Epithelial cell of proximal tubule (primary cell): ENCODE measurements around the gene OSR1. TPM values are rescaled to one million over a fixed set of nuclear protein-coding genes. Genes with fewer than 3 reads are reported as not detected.

ENCODE experiments used
- DNase-seq: peaks from one replicate; pipeline ENCODE4 v3.0.0-alpha.2; 2011; ENCODE audit warnings: low read depth
- H3K4me3 ChIP-seq: 2 replicates; pipeline ENCODE4 v1.5.1; 2011; ENCODE audit warnings: low read depth, mild to moderate bottlenecking, low read length
- CTCF ChIP-seq: conservative IDR thresholded peaks from 2 replicates; pipeline ENCODE4 v1.5.1; 2012; ENCODE audit warnings: low read depth, mild to moderate bottlenecking, low read length
- total RNA-seq: library from RNA; depleted of rRNA; stranded (reverse); fragments of >200 nt; gene quantifications from 2 replicates; pipeline ENCODE4 v1.2.3, GENCODE V29; 2015

The OSR1 gene
- total RNA-seq, 1 donor from 2014 or later, result not detected

- no peak for TF ChIP-seq CTCF
Observed at GRCh38 chr2:19336781-19337180, 21.6 kb downstream of the OSR1 start.

DNA sequence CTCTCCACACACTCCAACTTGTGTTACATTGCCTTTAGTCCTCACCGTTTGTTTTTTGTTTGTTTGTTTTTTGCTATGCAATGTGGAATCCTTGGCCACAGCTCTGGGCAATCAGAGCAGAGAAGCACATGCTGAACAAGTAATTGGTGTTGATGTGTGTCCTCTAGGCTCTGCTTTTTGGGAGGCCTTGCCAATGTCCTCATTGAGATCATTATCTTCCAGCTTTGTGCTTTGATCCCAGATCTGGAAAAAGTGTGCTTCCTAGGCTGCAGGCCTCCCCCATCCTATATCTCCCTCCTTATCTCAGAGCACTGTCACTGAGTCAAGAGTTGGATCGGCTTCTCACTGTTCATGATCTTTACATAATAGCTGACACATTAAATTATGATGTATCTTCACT is 25.9 kb downstream of the OSR1 start:
- no peak overlapping the region for H3K4me3 ChIP-seq
- no peak for DNase-seq
- TF ChIP-seq CTCF, result no peak

More at GRCh38 chr2:19336781-19337180, 21.6 kb downstream of the OSR1 start:
- DNase-seq, result no peak
- no peak overlapping the region for H3K4me3 ChIP-seq

GRCh38 chr2:19331450-19331849 is 27.0 kb downstream of the OSR1 start:
- DNase-seq, result no peak
- no peak for TF ChIP-seq CTCF
- H3K4me3 ChIP-seq, result no peak overlapping the region

GRCh38 chr2:19330436-19330835 is 28.0 kb downstream of the OSR1 start:
- DNase-seq, result no peak
- no peak overlapping the region for H3K4me3 ChIP-seq
- TF ChIP-seq CTCF, result no peak

DNA sequence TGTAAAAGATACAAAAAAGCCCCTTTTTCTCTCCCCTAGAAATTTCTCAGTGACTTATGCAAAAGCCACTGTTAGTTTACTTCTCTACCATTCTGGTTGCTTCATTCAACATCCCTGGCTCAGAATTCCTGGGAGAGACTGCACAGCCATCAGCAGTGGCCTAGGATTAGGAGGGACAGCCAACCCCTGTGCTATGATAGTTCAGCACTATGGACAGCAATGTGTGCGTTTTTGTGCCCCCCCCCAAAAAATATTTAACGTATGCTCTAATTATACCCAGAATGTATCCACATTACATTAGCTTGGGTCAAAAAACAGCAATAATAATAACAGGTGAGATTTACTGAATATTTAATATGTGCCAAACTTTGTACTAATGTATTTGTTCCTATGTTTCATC is 29.0 kb downstream of the OSR1 start:
- no peak for DNase-seq
- no peak for TF ChIP-seq CTCF
- no peak overlapping the region for H3K4me3 ChIP-seq

DNA sequence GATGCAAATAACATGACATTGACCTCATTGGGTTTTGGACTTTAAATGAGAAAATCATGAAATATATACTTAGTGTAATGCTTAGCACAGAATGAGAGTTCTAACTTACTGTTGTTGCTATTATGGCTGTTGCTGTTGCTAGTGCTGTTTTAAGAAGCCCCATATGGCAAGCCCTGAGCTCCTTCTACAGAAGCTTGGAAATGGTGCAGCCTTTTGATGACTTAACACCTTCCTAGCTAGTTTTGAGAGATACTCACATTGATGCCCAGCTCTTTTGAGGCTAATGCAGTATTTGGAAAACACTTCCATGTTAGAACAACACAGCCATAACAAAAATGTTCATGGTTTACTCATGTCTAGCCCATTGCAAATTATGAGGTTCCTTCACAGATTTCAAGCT is 30.9 kb downstream of the OSR1 start:
- no peak overlapping the region for H3K4me3 ChIP-seq
- TF ChIP-seq CTCF, result no peak
- no peak for DNase-seq

DNA sequence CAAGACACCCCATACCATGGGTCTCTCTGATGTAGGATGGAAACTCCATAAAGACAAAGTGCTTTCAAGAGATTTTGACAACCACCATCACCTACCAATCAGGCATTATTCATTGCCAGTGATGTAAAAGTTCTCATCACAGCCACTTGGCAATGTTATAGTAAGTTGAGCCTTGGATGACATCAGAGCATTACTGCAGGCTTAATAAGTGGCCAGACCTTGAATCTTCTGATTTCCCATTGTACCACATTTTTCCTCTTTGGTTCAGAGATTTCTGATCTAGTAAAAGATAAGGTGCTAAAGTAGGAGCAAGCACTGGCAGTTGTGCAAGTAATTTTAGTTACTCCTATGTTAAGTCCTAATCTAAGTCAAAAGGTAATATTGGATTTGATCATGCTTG is 36.5 kb downstream of the OSR1 start:
- TF ChIP-seq CTCF, result no peak
- no peak overlapping the region for H3K4me3 ChIP-seq
- no peak for DNase-seq
